KG1 (cell line): ENCODE data around the gene RASGEF1C.
"Not testable (repeated sequence)": the region's sequence is repeated elsewhere in the genome, so short reads cannot be mapped to it uniquely, and the experiment has no call there.

Experiments
- DNase-seq: peaks from one replicate; lab custom pipeline; 2025; lab: John Stamatoyannopoulos, UW

Gene RASGEF1C

GRCh38 chr5:180210961-180211760, 2.1 kb upstream of the RASGEF1C start:
- no peak for DNase-seq

DNA sequence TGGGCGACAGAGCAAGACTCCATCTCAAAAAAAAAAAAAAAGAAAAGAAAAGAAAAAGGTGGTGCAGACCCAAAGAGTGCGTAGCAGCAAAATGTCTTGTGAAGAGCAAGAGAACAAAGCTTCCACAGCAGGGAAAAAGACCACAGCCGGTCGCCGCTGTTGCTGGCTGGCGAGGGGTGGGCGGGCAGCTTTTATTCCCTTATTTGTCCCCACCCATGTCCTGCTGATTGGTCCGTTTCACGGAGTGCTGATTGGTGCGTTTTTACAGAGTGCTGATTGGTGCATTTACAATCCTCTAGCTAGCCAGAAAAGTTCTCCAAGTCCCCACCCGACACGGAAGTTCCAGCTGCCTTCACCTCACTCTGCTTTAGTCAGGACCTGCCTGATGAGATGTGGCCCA, 1.1 kb upstream of the RASGEF1C start:
- DNase-seq, result not testable (repeated sequence)

DNA sequence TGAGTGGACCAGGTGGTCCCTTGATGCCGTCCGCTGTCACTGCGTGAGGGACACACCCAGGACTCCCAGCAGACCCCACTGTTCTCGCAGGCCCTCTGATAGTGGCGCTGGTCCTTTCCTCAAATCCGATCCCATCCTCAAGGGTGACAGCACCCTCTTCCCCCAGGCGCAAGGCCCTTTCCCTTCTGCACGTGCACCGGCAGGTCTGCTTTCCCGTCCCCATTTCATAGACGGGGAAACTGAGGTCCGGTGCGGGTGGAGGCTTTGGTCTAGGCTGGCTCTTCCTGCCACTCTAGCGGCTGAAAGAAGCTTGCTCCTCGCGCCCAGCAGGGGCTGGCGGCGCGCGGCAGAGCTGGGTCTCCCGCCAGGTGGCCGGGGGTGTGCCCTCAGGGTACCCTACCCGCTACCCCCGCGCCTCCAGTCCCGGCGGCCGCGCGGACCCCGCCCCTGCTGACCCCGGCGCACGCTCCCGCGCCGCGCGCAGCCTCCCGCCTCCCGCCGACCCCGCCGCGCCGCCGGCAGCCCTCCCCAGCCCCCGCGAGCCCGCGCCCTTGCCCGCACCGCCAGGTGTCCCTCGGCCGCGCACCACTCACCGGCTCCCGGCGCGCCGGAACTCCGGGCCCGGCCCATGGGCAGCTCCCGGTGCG, 453 bp downstream of the RASGEF1C start:
- DNase-seq, result no peak

DNA sequence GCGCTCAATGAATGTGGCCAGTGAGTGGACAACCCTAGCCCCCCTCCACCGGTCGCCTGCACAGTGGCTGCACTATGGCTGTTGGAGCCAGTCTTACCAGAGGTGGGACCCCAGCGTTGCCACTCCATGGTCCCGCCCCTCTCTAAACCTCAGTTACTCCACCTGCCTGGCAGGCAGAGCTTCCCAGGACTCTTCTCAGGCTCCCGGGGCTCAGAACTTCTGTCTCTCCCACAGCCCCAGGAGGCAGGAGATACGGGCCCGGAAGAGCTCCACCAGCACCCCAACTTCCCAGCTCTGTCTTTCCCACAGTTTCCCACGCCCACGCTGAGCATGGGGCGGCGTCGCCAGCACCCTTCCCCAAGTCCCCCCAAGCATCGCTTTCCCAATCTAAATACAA, 975 bp downstream of the RASGEF1C start:
- no peak for DNase-seq

DNA sequence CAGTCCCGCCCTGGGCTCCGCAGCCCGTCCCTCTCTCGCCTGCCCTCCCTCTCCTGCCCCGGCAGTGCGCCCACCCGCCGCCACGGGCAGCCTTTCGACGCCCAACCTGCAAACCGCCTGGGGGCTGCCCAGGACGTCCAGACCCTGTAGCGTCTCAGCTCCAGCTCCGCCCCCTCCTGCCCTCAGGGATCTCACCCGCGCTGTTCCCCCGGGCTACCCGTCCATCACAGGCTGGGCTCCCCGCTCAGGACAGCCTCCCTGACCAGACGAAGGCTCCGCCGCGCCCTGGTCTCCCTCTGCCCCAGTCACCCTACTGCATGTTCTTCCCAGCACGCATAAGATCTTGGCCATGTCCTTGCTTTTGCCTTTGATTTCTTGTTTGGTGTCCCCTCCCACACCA, 1.4 kb downstream of the RASGEF1C start:
- no peak for DNase-seq

DNA sequence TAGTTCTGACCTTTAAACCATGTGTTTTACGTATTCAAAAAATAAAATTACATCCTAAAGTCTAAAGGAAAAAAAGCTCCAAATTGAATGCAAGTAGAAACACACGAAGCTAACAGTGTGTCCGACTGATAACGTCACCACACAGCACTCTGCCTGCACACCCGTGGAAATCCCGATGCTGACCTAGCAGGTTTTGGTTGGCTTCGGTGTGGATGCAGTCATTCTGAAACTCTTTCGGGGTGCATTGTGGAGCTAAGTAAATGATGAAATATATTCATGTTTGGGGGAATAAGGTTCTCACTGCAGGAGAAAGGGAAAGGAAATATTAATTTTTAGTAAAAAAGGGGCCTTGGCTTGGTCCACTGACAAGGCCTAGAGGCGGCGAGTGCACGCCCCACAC, 2.0 kb downstream of the RASGEF1C start:
- DNase-seq, result no peak

GRCh38 chr5:180205916-180206315, 3.1 kb downstream of the RASGEF1C start:
- no peak for DNase-seq

DNA sequence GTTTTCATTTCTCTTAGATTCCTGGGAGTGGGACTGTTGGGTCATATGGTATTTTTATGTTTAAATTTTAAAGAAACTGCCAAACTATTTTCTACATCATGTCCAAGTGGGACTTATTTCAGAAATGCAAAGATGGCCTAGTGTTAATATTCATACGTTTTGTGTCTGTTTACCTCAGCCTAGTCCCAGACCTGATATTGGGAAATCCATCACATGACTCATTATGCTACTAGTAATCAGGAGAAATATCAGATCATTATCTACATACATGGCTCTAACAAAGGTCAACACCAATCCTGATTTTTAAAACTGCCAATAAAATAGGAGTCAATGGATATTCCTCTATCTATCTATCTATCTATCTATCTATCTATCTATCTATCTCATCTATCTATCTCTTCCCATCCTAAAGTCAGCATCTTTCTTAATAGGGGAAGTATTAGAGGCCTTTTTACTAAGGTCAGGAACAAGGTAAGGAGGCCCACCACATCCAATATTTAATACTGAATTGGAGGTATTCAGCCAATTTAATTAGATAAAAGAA, 4.7 kb downstream of the RASGEF1C start:
- DNase-seq, result no peak

GRCh38 chr5:180202939-180203573, 6.0 kb downstream of the RASGEF1C start:
- no peak for DNase-seq

DNA sequence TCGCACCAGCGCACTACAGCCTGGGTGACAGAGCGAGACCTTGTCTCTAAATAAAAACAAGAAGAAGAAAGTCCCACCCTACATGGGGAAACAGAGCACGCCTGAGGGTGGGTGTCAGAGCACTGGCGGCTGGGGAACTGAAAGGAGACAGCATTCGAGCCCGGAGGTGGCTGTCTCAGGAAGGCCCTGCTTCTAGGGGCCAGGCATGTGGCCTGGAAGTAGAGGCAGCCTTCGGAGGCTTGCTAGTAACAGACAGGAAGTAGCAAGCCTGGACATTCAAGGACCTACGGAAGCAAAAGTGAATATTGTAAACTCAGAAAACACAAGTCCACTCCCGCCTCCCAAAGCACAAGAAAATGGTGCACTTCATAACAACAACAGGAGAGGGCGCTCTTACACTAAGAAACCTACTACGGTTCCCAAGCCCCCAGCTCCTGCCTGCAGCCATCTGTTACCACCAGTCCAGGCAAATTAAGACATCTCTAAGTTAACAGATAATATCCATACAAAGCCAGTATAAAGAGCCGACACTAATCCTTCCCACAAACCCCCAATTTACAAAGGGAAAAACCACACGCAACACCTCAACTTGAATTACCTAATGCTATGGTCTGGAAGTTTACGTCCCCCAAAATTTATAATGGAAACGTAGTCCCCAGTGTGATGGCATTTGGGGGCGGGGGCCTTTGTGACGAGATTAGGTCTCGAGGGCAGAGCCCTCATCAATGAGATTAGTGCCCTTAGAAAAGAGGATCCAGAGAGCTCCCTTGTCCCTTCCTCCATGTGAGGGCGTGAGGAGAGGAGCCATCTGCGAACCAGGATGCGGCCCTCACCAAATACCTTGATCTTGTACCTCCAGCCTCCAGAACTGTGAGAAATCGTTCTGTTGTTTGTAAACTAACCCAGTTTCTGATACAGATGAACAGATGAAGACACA, 7.7 kb downstream of the RASGEF1C start:
- DNase-seq, result no peak

DNA sequence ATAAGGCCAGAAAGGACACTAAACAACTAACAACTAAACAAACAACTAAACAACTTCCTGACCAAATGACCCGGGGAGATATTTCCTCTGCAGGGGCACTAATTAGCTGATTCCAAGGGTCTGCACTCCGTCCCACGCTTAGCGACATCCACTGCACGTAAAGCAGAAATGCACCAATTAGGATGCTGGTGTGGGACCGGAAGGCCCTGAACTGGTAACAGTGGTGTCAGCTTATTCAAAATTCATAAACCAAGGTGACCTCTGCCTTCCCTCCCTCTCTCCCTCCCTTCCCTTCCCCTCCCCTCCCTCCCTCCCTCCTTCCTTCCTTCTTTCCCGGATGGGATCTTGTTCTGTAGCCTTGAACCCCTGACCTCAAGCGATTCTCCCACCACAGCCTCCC, 9.6 kb downstream of the RASGEF1C start:
- no peak for DNase-seq

DNA sequence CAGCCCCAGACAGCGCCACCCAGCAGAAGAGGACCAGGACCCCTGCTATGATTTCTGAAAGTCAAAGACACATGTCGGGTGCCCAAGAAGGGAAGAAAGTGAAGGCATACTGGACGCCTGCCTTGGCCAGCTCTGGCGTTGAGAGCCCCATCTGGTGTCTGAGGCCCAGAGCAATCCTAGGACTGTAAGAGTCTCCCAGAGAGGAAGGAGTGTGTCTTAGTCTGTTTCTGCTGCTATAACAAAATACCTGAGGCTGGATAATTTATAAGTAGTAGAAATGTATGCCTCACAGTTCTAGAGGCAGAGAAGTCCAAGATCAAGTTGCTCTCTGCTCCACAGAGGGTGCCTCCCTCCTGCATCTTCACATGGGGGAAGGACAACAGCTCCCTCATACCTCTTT, 10.8 kb downstream of the RASGEF1C start:
- no peak for DNase-seq

DNA sequence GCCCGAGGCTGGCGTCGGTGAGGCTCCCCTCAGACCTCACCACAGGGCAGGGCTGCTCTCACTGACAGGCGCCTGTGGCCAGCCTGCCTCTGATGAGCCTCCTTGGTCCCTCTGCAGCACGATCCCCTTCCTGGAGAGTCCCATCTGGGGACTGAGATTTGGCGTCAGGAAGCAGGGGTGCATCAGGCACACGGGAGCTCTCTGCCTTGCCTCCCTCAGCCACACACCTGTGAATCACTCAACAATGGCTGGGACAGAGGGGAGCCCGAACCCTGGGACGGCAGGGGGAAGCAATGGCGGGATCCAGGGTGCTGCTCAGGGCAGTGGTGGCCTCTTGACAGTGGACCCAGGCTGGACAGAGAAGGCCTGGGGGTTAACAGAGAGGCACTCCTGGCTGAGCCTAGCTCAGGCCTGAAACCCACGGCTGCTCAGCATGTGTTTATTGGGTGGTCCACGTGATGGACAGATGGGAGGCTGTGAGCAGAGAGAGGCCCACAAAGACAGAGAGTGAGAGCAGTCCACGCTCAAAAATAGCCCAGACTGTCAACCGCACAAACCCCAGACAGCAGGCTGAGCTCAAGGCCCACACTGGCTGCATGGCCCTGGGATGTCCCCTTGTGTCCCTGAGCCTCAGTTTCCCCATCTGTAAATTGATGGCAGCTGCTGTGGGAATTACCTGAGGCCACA, 11.9 kb downstream of the RASGEF1C start:
- DNase-seq, result no peak

GRCh38 chr5:180194410-180195345, 14.3 kb downstream of the RASGEF1C start:
- DNase-seq, result no peak

- no peak for DNase-seq
These were observed 15.1 kb downstream of the RASGEF1C start for GRCh38 chr5:180193749-180194375.

DNA sequence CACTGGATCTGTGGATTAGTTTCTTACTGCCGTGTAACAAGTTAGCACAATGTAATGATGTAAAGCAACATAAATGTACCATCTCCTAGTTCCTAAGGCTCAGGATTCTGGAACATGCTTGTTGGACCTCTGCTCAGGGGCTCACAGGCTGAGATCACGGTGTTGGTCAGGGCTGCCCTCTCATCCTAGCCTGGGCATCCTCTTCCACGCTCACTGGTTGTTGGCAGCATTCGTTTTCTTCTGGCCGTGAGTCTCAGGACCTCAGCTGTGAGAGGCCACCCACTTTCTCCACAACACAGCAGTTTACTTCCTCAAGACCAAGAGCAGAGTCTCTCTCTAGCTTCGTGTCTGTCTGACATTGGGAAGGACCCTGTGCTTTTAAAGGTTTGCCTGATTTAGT, 17.3 kb downstream of the RASGEF1C start:
- DNase-seq, result no peak

- no peak for DNase-seq
These were observed 21.2 kb downstream of the RASGEF1C start for GRCh38 chr5:180187767-180188166.

DNA sequence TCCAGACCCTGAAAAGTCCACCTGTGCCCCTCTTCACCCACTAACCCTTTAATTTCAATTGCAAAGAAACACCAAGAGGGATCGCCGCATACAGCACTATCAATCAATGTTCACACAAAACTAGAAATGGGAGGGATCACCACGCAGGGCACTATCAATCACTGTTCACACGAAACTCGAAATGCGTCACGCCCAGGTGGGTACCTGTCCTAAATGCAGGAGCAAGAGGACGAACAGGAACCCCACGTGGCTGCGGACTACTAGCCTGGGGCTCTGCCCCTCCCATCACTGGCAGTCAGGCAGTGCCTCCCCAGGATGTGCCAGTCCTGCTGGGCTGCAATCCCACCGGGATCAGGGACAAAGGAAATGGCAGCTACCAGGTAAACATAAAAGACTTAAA, 28.2 kb downstream of the RASGEF1C start:
- no peak for DNase-seq

DNA sequence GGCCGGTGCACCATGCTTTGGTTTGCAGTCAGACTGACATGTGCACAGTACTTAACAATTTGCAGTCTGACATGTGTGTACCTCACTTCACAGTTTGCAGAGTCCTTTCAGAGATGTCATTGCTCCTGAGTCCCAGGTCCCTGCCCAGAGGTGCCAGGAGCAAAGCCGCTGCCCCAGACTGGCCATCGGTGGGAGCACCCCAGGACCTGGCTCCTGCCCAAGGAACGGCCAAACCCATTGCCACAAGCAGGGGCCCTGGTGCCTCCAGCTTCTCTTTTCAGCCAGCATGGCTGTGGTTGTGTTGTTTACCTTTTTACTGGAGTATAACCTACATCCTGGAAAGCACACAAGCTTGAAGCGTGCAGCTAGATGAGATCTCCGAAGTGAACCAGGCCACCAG, 28.6 kb downstream of the RASGEF1C start:
- no peak for DNase-seq
